Kidney (tissue), 14 donors: ENCODE measurements around the gene GRAMD1A. TPM values are rescaled to one million over a fixed set of nuclear protein-coding genes. Genes with fewer than 3 reads are reported as not detected.

Source experiments
- DNase-seq, 5 donors: peaks; one replicate each; pipeline ENCODE4 v3.0.0-alpha.2; 2013 to 2020
- FAIRE-seq: peaks from 2 replicates; lab custom pipeline; 2012; peaks lifted over from hg19 to GRCh38; lab: Jason Lieb, UNC
- H3K27ac ChIP-seq, 2 donors: one replicate each; pipeline ENCODE4 v1.7.0; 2013; ENCODE audit warnings: low read depth in 2 of 2, low read length in 2 of 2, inconsistent platforms in 1 of 2
- H3K27me3 ChIP-seq: one replicate; pipeline ENCODE4 v1.7.1; 2013; ENCODE audit warnings: low read length, inconsistent platforms; ENCODE audit not compliant: control insufficient read depth, insufficient read depth
- H3K36me3 ChIP-seq, 3 donors: one replicate each; pipeline versions ENCODE4 v1.7.0 to v1.7.1; 2013; ENCODE audit warnings: low read length in 3 of 3, control low read depth in 1 of 3, inconsistent platforms in 1 of 3; ENCODE audit not compliant: insufficient read depth in 3 of 3, control insufficient read depth in 2 of 3
- H3K4me1 ChIP-seq, 3 donors: one replicate each; pipeline versions ENCODE4 v1.7.0 to v1.7.1; 2013; ENCODE audit warnings: low read length in 3 of 3, inconsistent platforms in 1 of 3, low read depth in 1 of 3; ENCODE audit not compliant: control insufficient read depth in 2 of 3, insufficient read depth in 2 of 3
- H3K4me3 ChIP-seq, 3 donors: one replicate each; pipeline versions ENCODE4 v1.7.0 to v1.8.1; 2013; ENCODE audit warnings: low read length in 3 of 3, control low read depth in 1 of 3, inconsistent platforms in 1 of 3
- H3K9ac ChIP-seq, 3 donors: one replicate each; pipeline versions ENCODE4 v1.7.0 to v1.7.1; 2013; ENCODE audit warnings: low read length in 3 of 3, control low read depth in 1 of 3, inconsistent platforms in 1 of 3
- H3K9me3 ChIP-seq, 3 donors: one replicate each; pipeline versions ENCODE4 v1.7.0 to v1.7.1; 2013; ENCODE audit warnings: low read length in 3 of 3, control low read depth in 1 of 3, inconsistent platforms in 1 of 3; ENCODE audit not compliant: control insufficient read depth in 2 of 3, insufficient read depth in 1 of 3
- intact Hi-C: fragments of 100-400 bp; cut with DNase I; formaldehyde crosslinking; loops from one replicate; pipeline ENCODE4 v1.11.1; 2022
- polyA plus RNA-seq: library from polyadenylated mRNA; stranded (reverse); fragments of 350-450 nt; fragmentation: Illumina TruSeq; extraction: RNeasy Lipid Tissue Mini Kit (QIAGEN cat#74804); gene quantifications from one replicate; pipeline ENCODE4 v1.2.3, GENCODE V29; 2014; ENCODE audit warnings: low read depth, low replicate concordance; ENCODE audit not compliant: insufficient read depth
- total RNA-seq: library from RNA; stranded (reverse); fragmentation: NEBNext Ultra II Directional; extraction: Animal tissue kit (Norgen Biotek cat#: 25700); gene quantifications from one replicate; pipeline ENCODE4 v1.2.1, GENCODE V29; 2021
- TF ChIP-seq, protein P1 (sequence below): IDR thresholded peaks from 3 replicates; pipeline ENCODE4 v1.5.1; 2012; ENCODE audit warnings: mild to moderate bottlenecking, moderate library complexity, borderline replicate concordance; ENCODE audit not compliant: insufficient read depth; ENCODE audit errors: extremely low read depth
- donor health status: control.
- donor health status: control.
- donor health status: control.
- donor health status: control.
- donor health status: control.
- donor health status: DM: yes; HTN: yes; CAD: no.
- donor health status: Normal renal cell carcinoma (clear cell type).

GRAMD1A gene
- total and polyA plus RNA-seq, 2 donors from 2014 or later, result 29.8 to 87.3 TPM

DNA sequence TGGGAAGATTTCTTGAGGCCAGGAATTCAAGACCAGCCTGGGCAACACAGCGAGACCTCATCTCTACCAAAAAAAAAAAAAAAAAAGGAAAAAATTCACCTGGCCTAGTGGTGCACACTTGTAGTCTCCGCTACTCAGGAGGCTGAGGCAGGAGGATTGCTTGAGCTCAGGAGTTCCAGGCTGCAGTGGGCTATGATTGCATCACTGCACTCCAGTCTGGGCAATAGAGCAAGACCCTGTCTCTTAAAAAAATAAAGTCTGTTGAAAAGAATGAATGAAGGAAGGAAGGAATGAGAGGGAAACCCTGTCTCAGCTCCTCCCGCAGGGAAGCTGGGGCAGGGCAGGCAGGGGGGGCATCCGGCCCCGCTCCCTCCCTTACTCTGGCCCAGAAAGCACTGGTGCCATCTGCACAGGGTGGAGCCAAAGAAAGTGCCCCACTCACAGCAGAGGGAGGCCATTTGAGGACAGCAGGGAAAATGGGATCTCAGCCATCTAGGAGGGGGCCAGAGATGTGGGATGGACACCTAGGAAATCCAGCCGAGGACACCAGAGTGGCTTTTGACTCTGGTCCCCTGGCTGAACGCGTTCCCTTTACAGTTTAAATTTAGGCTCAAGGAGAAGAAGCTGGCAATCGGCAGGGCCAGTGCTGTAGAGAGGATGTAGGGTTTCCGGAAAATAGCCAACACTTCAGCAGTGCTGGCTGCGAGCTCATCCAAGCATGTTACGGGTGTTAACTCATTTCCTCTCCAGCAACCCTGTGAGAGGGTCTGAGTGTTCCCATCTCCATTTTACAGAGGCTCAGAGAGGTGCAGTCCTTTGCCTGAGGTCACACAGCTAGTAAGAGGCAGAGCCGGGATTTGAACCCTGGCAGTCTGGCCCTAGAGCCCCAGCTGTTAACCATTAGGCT lies 37.8 kb downstream of the GRAMD1A start:
- H3K4me3 ChIP-seq, result no peak overlapping the region
- TF ChIP-seq, protein P1, sequence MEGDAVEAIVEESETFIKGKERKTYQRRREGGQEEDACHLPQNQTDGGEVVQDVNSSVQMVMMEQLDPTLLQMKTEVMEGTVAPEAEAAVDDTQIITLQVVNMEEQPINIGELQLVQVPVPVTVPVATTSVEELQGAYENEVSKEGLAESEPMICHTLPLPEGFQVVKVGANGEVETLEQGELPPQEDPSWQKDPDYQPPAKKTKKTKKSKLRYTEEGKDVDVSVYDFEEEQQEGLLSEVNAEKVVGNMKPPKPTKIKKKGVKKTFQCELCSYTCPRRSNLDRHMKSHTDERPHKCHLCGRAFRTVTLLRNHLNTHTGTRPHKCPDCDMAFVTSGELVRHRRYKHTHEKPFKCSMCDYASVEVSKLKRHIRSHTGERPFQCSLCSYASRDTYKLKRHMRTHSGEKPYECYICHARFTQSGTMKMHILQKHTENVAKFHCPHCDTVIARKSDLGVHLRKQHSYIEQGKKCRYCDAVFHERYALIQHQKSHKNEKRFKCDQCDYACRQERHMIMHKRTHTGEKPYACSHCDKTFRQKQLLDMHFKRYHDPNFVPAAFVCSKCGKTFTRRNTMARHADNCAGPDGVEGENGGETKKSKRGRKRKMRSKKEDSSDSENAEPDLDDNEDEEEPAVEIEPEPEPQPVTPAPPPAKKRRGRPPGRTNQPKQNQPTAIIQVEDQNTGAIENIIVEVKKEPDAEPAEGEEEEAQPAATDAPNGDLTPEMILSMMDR, result no peak
- peak in 1 of 5 donors; percentile 43 for DNase-seq
- H3K4me1 ChIP-seq, result peaks cover 0 to 30% (median 11%) of the 10 kb centered on the region in 3 donors
- H3K36me3 ChIP-seq, result no peaks in the 10 kb centered on the region
- no peaks in the 10 kb centered on the region for H3K9me3 ChIP-seq
- FAIRE-seq, result no peak
- intact Hi-C loops, result no loop called here
- no peaks in the 10 kb centered on the region for H3K27me3 ChIP-seq
- peak overlapping the region in 1 of 2 donors; percentile 74 for H3K27ac ChIP-seq
- no peak overlapping the region for H3K9ac ChIP-seq

DNA sequence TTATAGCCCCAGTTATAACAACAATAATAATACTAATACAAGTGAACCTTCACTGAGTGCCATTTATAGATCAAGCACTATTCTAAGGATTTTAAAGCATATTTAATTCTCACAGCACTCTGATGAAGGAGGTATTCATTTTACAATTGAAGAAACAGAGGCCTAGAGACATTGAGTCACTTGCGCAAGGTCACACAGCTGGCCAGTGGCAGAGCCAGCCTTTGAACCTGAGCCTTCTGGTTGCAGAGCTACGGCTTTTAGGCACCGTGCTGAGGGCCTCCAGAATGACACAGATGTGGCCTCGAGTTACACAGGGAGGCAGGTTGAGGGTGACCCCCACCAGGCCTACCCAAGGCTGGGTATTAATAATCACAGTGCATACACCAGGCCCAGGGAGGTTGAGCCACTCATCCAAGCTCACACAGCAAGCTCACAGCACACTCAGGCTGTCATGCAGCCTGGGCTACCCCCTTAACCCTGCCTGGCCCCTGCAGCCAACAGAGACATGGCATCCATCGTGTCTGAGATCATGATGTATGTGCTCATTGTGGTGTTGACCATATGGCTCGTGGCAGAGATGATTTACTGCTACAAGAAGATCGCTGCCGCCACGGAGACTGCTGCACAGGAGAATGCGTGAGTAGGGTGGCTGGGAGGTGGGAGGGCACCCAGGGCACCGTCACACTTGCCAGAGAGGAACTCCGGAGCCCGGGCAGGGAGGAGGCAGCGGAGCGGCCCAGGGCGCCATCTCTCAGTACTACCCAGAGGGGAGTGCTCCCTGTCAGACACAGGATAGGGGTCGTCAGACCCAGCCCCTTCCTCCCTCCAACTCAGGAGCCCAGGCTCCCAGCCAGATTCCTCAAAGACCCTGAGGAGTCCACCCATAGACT lies 38.7 kb downstream of the GRAMD1A start:
- Histone ChIP-seq H3K9me3 (no peaks in the 10 kb centered on the region), H3K4me1 (peaks cover 0 to 35% (median 11%) of the 10 kb centered on the region in 3 donors), H3K9ac (no peak overlapping the region), H3K27ac (peak overlapping the region in 1 of 2 donors; percentile 52), H3K36me3 (no peaks in the 10 kb centered on the region), H3K27me3 (no peaks in the 10 kb centered on the region), H3K4me3 (no peak overlapping the region)
- DNase-seq, result peak in 4 of 5 donors; percentile 61 to 81 (median 67)
- TF ChIP-seq, protein P1, result no peak
- no peak for FAIRE-seq
- intact Hi-C loops, result no loop called here

DNA sequence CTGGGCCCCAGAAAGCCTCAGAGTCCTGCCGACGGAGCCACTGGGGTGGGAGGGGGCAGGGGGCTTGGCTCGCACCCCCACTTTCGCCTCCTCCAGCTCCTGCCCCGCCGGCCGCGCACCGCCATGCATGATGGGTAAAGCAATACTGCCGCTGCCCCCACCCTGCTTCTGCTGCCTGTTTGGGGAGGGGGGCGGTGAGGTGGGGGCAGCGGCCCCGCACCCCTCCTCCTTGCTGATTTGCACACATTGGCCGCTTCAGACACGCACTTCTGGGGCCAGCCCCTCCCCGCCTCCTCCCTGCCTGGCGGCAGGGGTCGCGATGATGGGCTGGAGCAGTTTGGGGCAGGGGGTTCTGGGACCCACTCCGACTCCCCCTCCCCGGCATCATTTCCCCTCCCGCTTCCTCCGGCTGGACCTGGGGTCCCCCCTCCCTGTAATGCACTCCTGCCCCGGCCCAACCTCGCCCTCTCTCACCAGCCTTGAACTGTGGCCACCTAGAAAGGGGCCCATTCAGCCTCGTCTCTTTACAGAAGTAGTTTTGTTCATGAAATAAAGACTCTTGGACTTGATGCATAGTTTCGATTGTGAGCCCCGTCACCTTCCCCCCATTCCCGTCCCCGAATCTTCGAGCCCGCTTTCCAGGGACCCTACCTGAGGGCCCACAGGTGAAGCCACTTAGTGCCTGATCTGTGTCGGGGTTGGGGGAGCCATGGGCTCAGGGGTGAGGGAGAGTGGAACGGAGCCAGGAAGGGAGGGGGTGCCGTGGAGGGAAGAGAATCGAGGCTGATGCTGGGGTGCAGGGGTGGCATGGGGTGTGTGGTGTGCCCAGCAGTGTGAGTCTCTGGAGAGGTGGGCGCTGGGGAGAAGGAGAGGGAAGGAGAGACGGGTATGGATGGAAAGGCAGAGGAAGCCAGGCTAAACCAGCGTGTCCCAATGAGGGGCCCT lies 40.0 kb downstream of the GRAMD1A start:
- Histone ChIP-seq H3K27ac (peak overlapping the region; percentile 94 to 97), H3K9ac (peak overlapping the region in 1 of 3 donors; percentile 87), H3K4me3 (peak overlapping the region in 1 of 3 donors; percentile 82), H3K9me3 (no peaks in the 10 kb centered on the region), H3K36me3 (no peaks in the 10 kb centered on the region), H3K4me1 (peaks cover 0 to 47% (median 22%) of the 10 kb centered on the region in 3 donors), H3K27me3 (no peaks in the 10 kb centered on the region)
- peak in 4 of 5 donors; percentile 17 to 76 (median 42) for DNase-seq
- FAIRE-seq, result no peak
- TF ChIP-seq, protein P1, result no peak
- intact Hi-C loops, result no loop called here
